ENCODE results near the gene GALT. TPM values are rescaled to one million over a fixed set of nuclear protein-coding genes. Genes with fewer than 3 reads are reported as not detected.

The GALT gene
- total RNA-seq, result 10 to 100 TPM; 33.1 to 63.3 (median 45.2) TPM
- 10 to 100 TPM; 43.7 to 48.9 TPM for polyA plus RNA-seq
- long read RNA-seq, donor 1, transcript GALT-201 (11 exons, 1,768 nt), result major isoform, 15 of 139 reads
- long read RNA-seq, donor 1, partial matches to known transcripts, result 43 of 139 reads
- long read RNA-seq, donor 1, other reads (novel, unspliced or antisense), result 76 of 139 reads
- long read RNA-seq, donor 2, partial matches to known transcripts, result 6 of 11 reads
- long read RNA-seq, donor 2, other reads (novel, unspliced or antisense), result 0 of 11 reads
- long read RNA-seq, donor 3, transcript GALT-201 (11 exons, 1,768 nt), result major isoform, 6 of 67 reads
- long read RNA-seq, donor 3, partial matches to known transcripts, result 40 of 67 reads
- long read RNA-seq, donor 3, other reads (novel, unspliced or antisense), result 21 of 67 reads

- no peaks in the 10 kb centered on the region for H3K27me3 ChIP-seq
- H3K9me3 ChIP-seq, result no peaks in the 10 kb centered on the region
- no peaks in the 10 kb centered on the region for H3K36me3 ChIP-seq
- intact Hi-C loops (cut with DNase I), result no loop called here
- TF ChIP-seq POLR2A (IDR thresholded peaks at IDR 0.05) (no peak), CTCF (IDR thresholded peaks at IDR 0.05) (peak in 1 of 3 donors; percentile 64), EP300 (IDR thresholded peaks at IDR 0.05) (no peak)
- WGBS, 3 donors, result 4 to 7% (median 6%) methylated on average over 30 to 43 of the region's 43 CpGs
- H3K4me1 ChIP-seq (ENCODE audit: insufficient read depth), result peaks cover 18% of the 10 kb centered on the region
- DNase-seq, result peak; percentile 93 to 96 (median 95)
- H3K27ac ChIP-seq, result peak within 1 kb of the TSS; percentile 54 to 79
- H3K4me3 ChIP-seq, result peak within 1 kb of the TSS; percentile 82
Observed at GRCh38 chr9:34646211-34647083, at the start of gene GALT. TSS of gene GALT (plus strand) at chr9:34646675. CDS start at chr9:34646705, 30 bp downstream.

GRCh38 chr9:34599546-34599945 lies 46.9 kb upstream of the GALT start:
- no peak overlapping the region for H3K27ac ChIP-seq
- H3K4me3 ChIP-seq, result no peak overlapping the region
- H3K36me3 ChIP-seq, result no peaks in the 10 kb centered on the region
- no peaks in the 10 kb centered on the region for H3K27me3 ChIP-seq
- TF ChIP-seq CTCF (IDR thresholded peaks at IDR 0.05) (no peak), POLR2A (IDR thresholded peaks at IDR 0.05) (no peak), EP300 (IDR thresholded peaks at IDR 0.05) (no peak)
- no peaks in the 10 kb centered on the region for H3K4me1 ChIP-seq (ENCODE audit: insufficient read depth)
- WGBS, 3 donors, result 33 to 58% (median 39%) methylated on average over 1 of the region's 1 CpG
- H3K9me3 ChIP-seq, result no peaks in the 10 kb centered on the region
- intact Hi-C loops (cut with DNase I), result no loop called here
- no peak for DNase-seq

GRCh38 chr9:34600908-34601307 lies 45.6 kb upstream of the GALT start:
- intact Hi-C loops (cut with DNase I), result loop anchor here (5.0 to 10.0 kb wide), 3 partner anchors 194 to 266 kb away; no protein-coding TSS in a partner anchor
- no peak for DNase-seq
- Histone ChIP-seq H3K36me3 (no peaks in the 10 kb centered on the region), H3K4me1 (ENCODE audit: insufficient read depth) (no peaks in the 10 kb centered on the region), H3K27me3 (no peaks in the 10 kb centered on the region), H3K27ac (no peak overlapping the region), H3K4me3 (no peak overlapping the region), H3K9me3 (no peaks in the 10 kb centered on the region)
- 26 to 58% (median 35%) methylated on average over 1 of the region's 1 CpG for WGBS, 3 donors
- TF ChIP-seq POLR2A (IDR thresholded peaks at IDR 0.05) (no peak), CTCF (IDR thresholded peaks at IDR 0.05) (no peak), EP300 (IDR thresholded peaks at IDR 0.05) (no peak)

GRCh38 chr9:34601937-34602573 lies 44.4 kb upstream of the GALT start:
- Histone ChIP-seq H3K4me1 (ENCODE audit: insufficient read depth) (no peaks in the 10 kb centered on the region), H3K36me3 (no peaks in the 10 kb centered on the region), H3K27me3 (no peaks in the 10 kb centered on the region), H3K27ac (no peak overlapping the region), H3K4me3 (no peak overlapping the region), H3K9me3 (no peaks in the 10 kb centered on the region)
- TF ChIP-seq EP300 (IDR thresholded peaks at IDR 0.05), result no peak
- no peak for TF ChIP-seq POLR2A (IDR thresholded peaks at IDR 0.05)
- no peak for TF ChIP-seq CTCF (IDR thresholded peaks at IDR 0.05)
- 67 to 69% (median 68%) methylated on average over 6 of the region's 6 CpGs for WGBS, 3 donors
- DNase-seq, result no peak
- intact Hi-C loops (cut with DNase I), result loop anchor here (5.0 to 10.0 kb wide), 3 partner anchors 195 to 267 kb away; no protein-coding TSS in a partner anchor
